Activated naive CD4-positive, alpha-beta T cell treated with anti-CD3 and anti-CD28 coated beads for 36 hours (primary cell): ENCODE results near the gene LRRC7. TPM values are rescaled to one million over a fixed set of nuclear protein-coding genes. Genes with fewer than 3 reads are reported as not detected.
A peak's percentile ranks its signal among the peaks of the same experiment; 100 is the strongest.
"Not testable (repeated sequence)": the region's sequence is repeated elsewhere in the genome, so short reads cannot be mapped to it uniquely, and the experiment has no call there.

Experiments
- CTCF ChIA-PET: fragments of 350-600 bp; sonication (Branson Sonifier 250); formaldehyde crosslinking; loops from one replicate; lab custom pipeline; 2021; ENCODE audit warnings: antibody characterized with exemption; lab: Charles Lee
- DNase-seq: peaks from one replicate; pipeline ENCODE4 v3.0.0-alpha.2; 2020
- H3K27ac Mint-ChIP-seq: one replicate; pipeline ENCODE4 v1.8.0; 2021; ENCODE audit warnings: mild to moderate bottlenecking, mixed read lengths
- H3K27me3 Mint-ChIP-seq: one replicate; pipeline ENCODE4 v1.8.0; 2021; ENCODE audit warnings: low read depth, mixed read lengths
- H3K36me3 Mint-ChIP-seq: one replicate; pipeline ENCODE4 v1.8.0; 2021; ENCODE audit warnings: low read depth, mixed read lengths
- H3K4me1 Mint-ChIP-seq: one replicate; pipeline ENCODE4 v1.8.0; 2021; ENCODE audit warnings: low read depth, mixed read lengths
- H3K4me3 Mint-ChIP-seq: one replicate; pipeline ENCODE4 v1.8.0; 2021; ENCODE audit warnings: mild to moderate bottlenecking, moderate library complexity, mixed read lengths
- H3K9me3 Mint-ChIP-seq: one replicate; pipeline ENCODE4 v1.8.0; 2021; ENCODE audit warnings: mixed read lengths
- intact Hi-C: fragments of 100-400 bp; cut with micrococcal nuclease; formaldehyde crosslinking; loops from one replicate; pipeline ENCODE4 v1.15.1; 2023
- total RNA-seq, 2 experiments: library from RNA; stranded (reverse); gene quantifications; one replicate each; pipeline ENCODE4 v1.2.3, GENCODE V29; 2021

LRRC7 gene
- total RNA-seq, 2 experiments from 2014 or later, result not detected

DNA sequence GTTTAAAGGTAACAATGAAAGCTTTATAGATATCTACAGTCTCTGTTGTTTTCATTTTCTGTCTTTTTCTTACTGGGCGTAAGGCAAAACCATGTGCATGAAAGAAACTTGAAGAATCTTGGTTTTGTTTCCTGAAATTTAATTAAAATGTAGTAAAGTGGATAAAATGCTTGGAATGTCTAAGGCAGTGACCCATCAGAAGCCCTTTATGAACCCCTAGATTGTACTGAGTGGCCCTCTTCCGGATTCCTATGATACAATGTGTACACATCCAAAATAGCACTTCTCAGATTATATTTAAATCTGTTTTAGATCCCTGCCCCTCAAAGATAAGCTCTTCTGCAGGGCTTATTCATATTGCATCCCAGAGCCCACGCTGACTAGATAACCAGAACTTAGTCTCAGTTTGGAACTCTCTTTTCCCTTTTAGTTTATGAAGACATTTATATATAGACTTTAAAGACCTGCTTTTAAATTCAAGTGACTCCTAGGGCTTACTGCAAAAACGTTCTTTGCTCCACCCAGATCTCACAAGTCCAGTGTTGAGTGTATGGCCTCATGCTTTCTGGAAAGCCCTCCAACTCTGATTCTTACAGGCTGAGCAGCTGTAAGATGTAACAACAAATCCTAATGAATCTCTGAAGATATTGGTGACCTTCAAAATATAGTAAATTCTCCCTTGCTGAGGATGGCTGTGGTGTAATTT lies 142.9 kb downstream of the LRRC7 start:
- CTCF ChIA-PET, result no interaction called here
- Mint-ChIP-seq H3K9me3 (no peaks in the 10 kb centered on the region), H3K4me3 (no peak overlapping the region)

GRCh38 chr1:69711190-69711930 lies 143.6 kb downstream of the LRRC7 start:
- no peaks in the 10 kb centered on the region for H3K4me1 Mint-ChIP-seq
- no peaks in the 10 kb centered on the region for H3K9me3 Mint-ChIP-seq
- DNase-seq, result no peak
- intact Hi-C loops, result no loop called here
- no peak overlapping the region for H3K27ac Mint-ChIP-seq
- no peaks in the 10 kb centered on the region for H3K36me3 Mint-ChIP-seq
- no peaks in the 10 kb centered on the region for H3K27me3 Mint-ChIP-seq
- CTCF ChIA-PET, result no interaction called here
- H3K4me3 Mint-ChIP-seq, result no peak overlapping the region

More for the DNA sequence above, 142.9 kb downstream of the LRRC7 start:
- Mint-ChIP-seq H3K36me3 (no peaks in the 10 kb centered on the region), H3K27ac (no peak overlapping the region), H3K27me3 (no peaks in the 10 kb centered on the region), H3K4me1 (no peaks in the 10 kb centered on the region)
- intact Hi-C loops, result no loop called here
- no peak for DNase-seq

- H3K27ac Mint-ChIP-seq, H3K9me3 Mint-ChIP-seq, H3K4me1 Mint-ChIP-seq, DNase-seq, intact Hi-C loops, H3K27me3 Mint-ChIP-seq, CTCF ChIA-PET, H3K36me3 Mint-ChIP-seq, H3K4me3 Mint-ChIP-seq: not testable (repeated sequence)
Observed at GRCh38 chr1:69717834-69718233, 150.1 kb downstream of the LRRC7 start.

DNA sequence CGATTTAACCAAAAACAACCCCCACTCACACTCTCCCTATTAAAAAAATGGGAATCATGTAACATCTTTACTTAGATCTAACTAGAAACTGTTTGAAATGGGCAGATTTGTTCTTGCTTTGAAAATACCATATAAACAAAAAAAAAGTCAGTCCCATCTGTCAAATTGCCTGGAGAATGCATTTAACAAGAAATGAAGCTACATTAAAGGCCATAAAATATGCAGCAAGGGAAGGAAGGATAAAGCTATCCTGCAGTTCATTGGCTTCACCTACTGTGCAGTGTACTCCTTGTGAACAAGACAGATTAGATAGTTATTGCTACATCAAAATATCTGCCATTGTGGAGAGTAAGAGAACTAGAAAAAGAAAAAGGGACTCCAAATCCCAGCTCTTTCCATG lies 160.5 kb downstream of the LRRC7 start:
- Mint-ChIP-seq H3K4me1 (no peaks in the 10 kb centered on the region), H3K27ac (no peak overlapping the region), H3K4me3 (no peak overlapping the region), H3K9me3 (peaks cover 9% of the 10 kb centered on the region), H3K27me3 (no peaks in the 10 kb centered on the region), H3K36me3 (no peaks in the 10 kb centered on the region)
- intact Hi-C loops, result no loop called here
- no peak for DNase-seq
- CTCF ChIA-PET, result interaction anchor here (2.0 kb wide), 1 partner anchor 10 kb away, joined by 7 read pairs; no protein-coding TSS in a partner anchor

GRCh38 chr1:69733061-69733460 lies 165.3 kb downstream of the LRRC7 start:
- H3K9me3 Mint-ChIP-seq, result peaks cover 8% of the 10 kb centered on the region
- H3K27me3 Mint-ChIP-seq, result no peaks in the 10 kb centered on the region
- H3K4me3 Mint-ChIP-seq, result no peak overlapping the region
- CTCF ChIA-PET, result no interaction called here
- no peaks in the 10 kb centered on the region for H3K4me1 Mint-ChIP-seq
- H3K27ac Mint-ChIP-seq, result no peak overlapping the region
- no peaks in the 10 kb centered on the region for H3K36me3 Mint-ChIP-seq
- intact Hi-C loops, result no loop called here
- no peak for DNase-seq

GRCh38 chr1:69737527-69738185 lies 169.9 kb downstream of the LRRC7 start:
- Mint-ChIP-seq H3K27ac (no peak overlapping the region), H3K4me1 (no peaks in the 10 kb centered on the region), H3K4me3 (no peak overlapping the region), H3K36me3 (no peaks in the 10 kb centered on the region), H3K27me3 (peaks cover 3% of the 10 kb centered on the region), H3K9me3 (peaks cover 2% of the 10 kb centered on the region)
- peak; percentile 12 for DNase-seq
- intact Hi-C loops, result loop anchor here (2.0 kb wide), 1 partner anchor 1137 kb away; no protein-coding TSS in a partner anchor
- CTCF ChIA-PET, result interaction anchor here (0.6 to 2.7 kb wide), 8 partner anchors 9 to 1845 kb away, joined by 3 to 12 read pairs (median 4); no protein-coding TSS in a partner anchor

GRCh38 chr1:69738458-69739250 lies 170.9 kb downstream of the LRRC7 start:
- H3K27me3 Mint-ChIP-seq, result peaks cover 3% of the 10 kb centered on the region
- CTCF ChIA-PET, result interaction anchor here (0.6 to 2.7 kb wide), 4 partner anchors 10 to 1628 kb away, joined by 3 to 12 read pairs (median 5); no protein-coding TSS in a partner anchor
- no peak overlapping the region for H3K27ac Mint-ChIP-seq
- intact Hi-C loops, result no loop called here
- no peaks in the 10 kb centered on the region for H3K4me1 Mint-ChIP-seq
- peaks cover 2% of the 10 kb centered on the region for H3K9me3 Mint-ChIP-seq
- no peak for DNase-seq
- no peak overlapping the region for H3K4me3 Mint-ChIP-seq
- H3K36me3 Mint-ChIP-seq, result no peaks in the 10 kb centered on the region

- H3K4me3 Mint-ChIP-seq, result no peak overlapping the region
- H3K27me3 Mint-ChIP-seq, result peaks cover 3% of the 10 kb centered on the region
- H3K9me3 Mint-ChIP-seq, result peaks cover 2% of the 10 kb centered on the region
- no peaks in the 10 kb centered on the region for H3K4me1 Mint-ChIP-seq
- DNase-seq, result no peak
- no peak overlapping the region for H3K27ac Mint-ChIP-seq
- no peaks in the 10 kb centered on the region for H3K36me3 Mint-ChIP-seq
- CTCF ChIA-PET, result interaction anchor here (0.6 to 2.7 kb wide), 3 partner anchors 10 to 1619 kb away, joined by 3 to 12 read pairs (median 7); no protein-coding TSS in a partner anchor
- intact Hi-C loops, result no loop called here
Observed at GRCh38 chr1:69739251-69739605, 171.5 kb downstream of the LRRC7 start.

DNA sequence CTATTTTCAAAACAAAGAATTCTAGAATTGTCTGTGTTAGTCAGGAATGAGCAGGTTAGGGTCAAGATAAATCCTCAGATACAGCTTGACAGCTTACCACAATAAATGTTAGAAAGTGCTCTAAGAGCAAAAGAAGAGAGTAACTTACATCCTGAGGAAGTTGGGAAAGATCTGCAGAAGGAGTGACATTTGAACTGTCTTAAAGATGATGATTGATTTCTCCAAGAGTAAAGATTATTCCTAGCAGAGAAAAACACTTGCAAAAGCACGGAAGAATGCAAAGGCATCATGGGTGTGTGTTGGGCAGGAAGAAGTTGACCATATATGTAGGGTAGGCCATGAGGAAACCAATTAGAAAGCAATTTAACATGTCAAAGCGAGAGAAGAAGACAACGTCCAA lies 175.4 kb downstream of the LRRC7 start:
- no peak for DNase-seq
- Mint-ChIP-seq H3K4me3 (no peak overlapping the region), H3K27me3 (peaks cover 3% of the 10 kb centered on the region), H3K36me3 (no peaks in the 10 kb centered on the region), H3K27ac (no peak overlapping the region), H3K9me3 (no peaks in the 10 kb centered on the region), H3K4me1 (no peaks in the 10 kb centered on the region)
- intact Hi-C loops, result no loop called here
- CTCF ChIA-PET, result no interaction called here

DNA sequence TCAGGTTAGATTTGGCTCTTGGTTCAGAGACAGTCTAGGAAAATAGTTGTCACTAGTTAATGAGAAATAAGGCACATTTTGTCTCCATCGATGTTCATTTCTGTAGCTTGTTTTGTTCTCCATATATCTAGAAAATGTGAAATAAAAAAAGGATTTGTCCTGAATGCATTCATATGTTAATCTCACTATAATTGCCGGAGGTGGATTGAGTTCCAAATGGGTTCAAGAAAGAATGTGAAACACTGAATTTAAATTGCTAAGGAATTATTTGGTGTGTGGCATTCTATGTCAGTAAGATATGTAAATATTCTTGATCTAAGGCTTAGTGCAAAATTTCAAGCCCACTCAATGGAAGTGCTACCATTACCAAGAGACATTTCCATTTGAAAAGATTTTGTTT lies 176.7 kb downstream of the LRRC7 start:
- Mint-ChIP-seq H3K4me3 (no peak overlapping the region), H3K9me3 (no peaks in the 10 kb centered on the region), H3K36me3 (no peaks in the 10 kb centered on the region), H3K27ac (no peak overlapping the region), H3K27me3 (no peaks in the 10 kb centered on the region), H3K4me1 (no peaks in the 10 kb centered on the region)
- CTCF ChIA-PET, result no interaction called here
- no peak for DNase-seq
- intact Hi-C loops, result no loop called here

GRCh38 chr1:69747207-69747606 lies 179.5 kb downstream of the LRRC7 start:
- Mint-ChIP-seq H3K27me3 (no peaks in the 10 kb centered on the region), H3K36me3 (no peaks in the 10 kb centered on the region), H3K9me3 (no peaks in the 10 kb centered on the region), H3K27ac (no peak overlapping the region), H3K4me1 (no peaks in the 10 kb centered on the region), H3K4me3 (no peak overlapping the region)
- no peak for DNase-seq
- intact Hi-C loops, result no loop called here
- CTCF ChIA-PET, result no interaction called here

GRCh38 chr1:69750638-69751037 lies 182.9 kb downstream of the LRRC7 start:
- DNase-seq, result no peak
- Mint-ChIP-seq H3K4me1 (no peaks in the 10 kb centered on the region), H3K9me3 (peaks cover 4% of the 10 kb centered on the region), H3K4me3 (no peak overlapping the region), H3K27me3 (no peaks in the 10 kb centered on the region), H3K36me3 (no peaks in the 10 kb centered on the region), H3K27ac (no peak overlapping the region)
- intact Hi-C loops, result no loop called here
- CTCF ChIA-PET, result no interaction called here
